Liver (tissue), 9 donors: ENCODE data around the gene MIF4GD. TPM values are rescaled to one million over a fixed set of nuclear protein-coding genes. Genes with fewer than 3 reads are reported as not detected.

ENCODE experiments used
- DNase-seq: peaks from one replicate; pipeline ENCODE4 v3.0.0-alpha.2; 2017; ENCODE audit warnings: low spot score
- H3K27ac ChIP-seq, 2 donors: one replicate each; pipeline ENCODE4 v1.7.0; 2013; ENCODE audit warnings: inconsistent platforms in 2 of 2, low read length in 2 of 2, control low read depth in 1 of 2, low read depth in 1 of 2, mild to moderate bottlenecking in 1 of 2
- H3K27me3 ChIP-seq, 4 donors: one replicate each; pipeline versions ENCODE4 v1.6.1 to v1.7.0; 2013; ENCODE audit warnings: low read length in 3 of 4, inconsistent platforms in 1 of 4, mild to moderate bottlenecking in 1 of 4, moderate library complexity in 1 of 4; ENCODE audit not compliant: control insufficient read depth in 4 of 4, insufficient read depth in 4 of 4
- H3K36me3 ChIP-seq, 4 donors: one replicate each; pipeline versions ENCODE4 v1.6.1 to v1.7.0; 2013; ENCODE audit warnings: low read length in 3 of 4, mild to moderate bottlenecking in 3 of 4, low read depth in 1 of 4, moderate library complexity in 1 of 4; ENCODE audit not compliant: control insufficient read depth in 4 of 4, insufficient read depth in 3 of 4
- H3K4me1 ChIP-seq, 4 donors: one replicate each; pipeline versions ENCODE4 v1.6.1 to v1.7.0; 2013; ENCODE audit warnings: low read length in 3 of 4, mild to moderate bottlenecking in 3 of 4, moderate library complexity in 1 of 4; ENCODE audit not compliant: control insufficient read depth in 4 of 4, insufficient read depth in 4 of 4
- H3K4me3 ChIP-seq, 3 donors: one replicate each; pipeline versions ENCODE4 v1.6.1 to v1.7.0; 2013; ENCODE audit warnings: low read length in 3 of 3, control low read depth in 1 of 3, low read depth in 1 of 3, mild to moderate bottlenecking in 1 of 3
- H3K9ac ChIP-seq, 2 donors: one replicate each; pipeline ENCODE4 v1.7.0; 2013; ENCODE audit warnings: low read length in 2 of 2, mild to moderate bottlenecking in 2 of 2, moderate library complexity in 2 of 2, control low read depth in 1 of 2, low read depth in 1 of 2
- H3K9me3 ChIP-seq, 4 donors: one replicate each; pipeline versions ENCODE4 v1.6.1 to v1.7.0; 2013; ENCODE audit warnings: low read length in 3 of 4; ENCODE audit not compliant: control insufficient read depth in 4 of 4
- ATF3 ChIP-seq: IDR thresholded peaks from 2 replicates; pipeline ENCODE4 v1.6.1; 2016; ENCODE audit warnings: antibody characterized with exemption
- CTCF ChIP-seq: fragments of 150-350 bp; IDR thresholded peaks from 2 replicates; pipeline ENCODE4 v1.5.1; 2017; ENCODE audit warnings: improper control_type of control experiment, low read depth, low read length; ENCODE audit not compliant: missing input control
- EGR1 ChIP-seq, 2 donors: IDR thresholded peaks; 2 replicates each; pipeline ENCODE4 v1.6.1; 2016 to 2018; ENCODE audit warnings: antibody characterized with exemption in 2 of 2, low read depth in 2 of 2
- FOXA1 ChIP-seq: IDR thresholded peaks from 2 replicates; pipeline ENCODE4 v1.6.1; 2016; ENCODE audit warnings: antibody characterized with exemption
- FOXA2 ChIP-seq: IDR thresholded peaks from 2 replicates; pipeline ENCODE4 v1.6.1; 2016; ENCODE audit warnings: antibody characterized with exemption
- GABPA ChIP-seq, 2 donors: IDR thresholded peaks in 1 of 2; conservative IDR thresholded peaks in 1 of 2; 2 replicates each; pipeline ENCODE4 v1.6.1; 2016; ENCODE audit warnings: antibody characterized with exemption in 2 of 2, mild to moderate bottlenecking in 1 of 2, moderate library complexity in 1 of 2
- HNF4A ChIP-seq, 2 donors: conservative IDR thresholded peaks; 2 replicates each; pipeline ENCODE4 v1.6.1; 2016; ENCODE audit warnings: antibody characterized with exemption in 2 of 2, mild to moderate bottlenecking in 2 of 2
- HNF4G ChIP-seq: IDR thresholded peaks from 2 replicates; pipeline ENCODE4 v1.6.1; 2016; ENCODE audit warnings: antibody characterized with exemption
- JUND ChIP-seq, 2 donors: IDR thresholded peaks; 2 replicates each; pipeline ENCODE4 v1.6.1; 2016; ENCODE audit warnings: antibody characterized with exemption in 2 of 2
- MAX ChIP-seq: IDR thresholded peaks from 2 replicates; pipeline ENCODE4 v1.6.1; 2016; ENCODE audit warnings: antibody characterized with exemption
- NR2F2 ChIP-seq: IDR thresholded peaks from 2 replicates; pipeline ENCODE4 v1.6.1; 2016; ENCODE audit warnings: antibody characterized with exemption
- RAD21 ChIP-seq, 2 donors: IDR thresholded peaks; 2 replicates each; pipeline ENCODE4 v1.6.1; 2016; ENCODE audit warnings: antibody characterized with exemption in 2 of 2, mild to moderate bottlenecking in 2 of 2
- REST ChIP-seq: IDR thresholded peaks from 2 replicates; pipeline ENCODE4 v1.6.1; 2016; ENCODE audit warnings: antibody characterized with exemption, mild to moderate bottlenecking
- RXRA ChIP-seq, 2 donors: IDR thresholded peaks; 2 replicates each; pipeline ENCODE4 v1.6.1; 2017 to 2018; ENCODE audit warnings: antibody characterized with exemption in 2 of 2, mild to moderate bottlenecking in 1 of 2
- SP1 ChIP-seq: IDR thresholded peaks from 2 replicates; pipeline ENCODE4 v1.6.1; 2018; ENCODE audit warnings: antibody characterized with exemption, mild to moderate bottlenecking
- TAF1 ChIP-seq: conservative IDR thresholded peaks from 2 replicates; pipeline ENCODE4 v1.6.1; 2016; ENCODE audit warnings: antibody characterized with exemption, mild to moderate bottlenecking
- ZBTB33 ChIP-seq: IDR thresholded peaks from 2 replicates; pipeline ENCODE4 v1.6.1; 2016; ENCODE audit warnings: antibody characterized with exemption
- WGBS: extraction: QIAGEN DNeasy Blood & Tissue Kit; methylation state at CpG from one replicate; pipeline ENCODE4 v1.1.7; 2013; 5-methylcytosine and 5-hydroxymethylcytosine counted together
- polyA plus RNA-seq, 2 donors: library from polyadenylated mRNA; stranded (reverse) in 1 of 2; unstranded in 1 of 2; fragments of 200-250 nt in 1 of 2; fragments of >200 nt in 1 of 2; fragmentation: Nextera tagmentation in 1 of 2; extraction: Ambion mirVana in 1 of 2; gene quantifications; one replicate each; pipeline versions ENCODE4 v1.2.1 to v1.2.3, GENCODE V29; 2013 to 2015
- total RNA-seq, 2 donors: library from RNA; depleted of rRNA; stranded (reverse); fragments of >200 nt; gene quantifications; one replicate each; pipeline ENCODE4 v1.2.3, GENCODE V29; 2014
- donor health status: healthy.
- donor health status: healthy.
- donor health status: healthy.
- donor health status: healthy.
- donor health status: healthy.

MIF4GD gene
- total and polyA plus RNA-seq, 4 donors, result 6.2 to 13.6 (median 9.7) TPM

GRCh38 chr17:75250009-75250471 is 21.0 kb downstream of the MIF4GD start:
- no peak for TF ChIP-seq SP1
- TF ChIP-seq HNF4A (conservative IDR thresholded peaks at IDR 0.05), result no peak
- TF ChIP-seq RAD21 (IDR thresholded peaks at IDR 0.05), result no peak
- no peak for TF ChIP-seq EGR1 (IDR thresholded peaks at IDR 0.05; ENCODE audit: low read depth in 2 of 2)
- TF ChIP-seq CTCF, result no peak
- no peak for TF ChIP-seq FOXA1
- no peak for TF ChIP-seq MAX
- TF ChIP-seq NR2F2, result no peak
- no peak for TF ChIP-seq ZBTB33
- TF ChIP-seq TAF1, result no peak
- TF ChIP-seq HNF4G, result no peak
- TF ChIP-seq REST, result no peak
- no peak for TF ChIP-seq ATF3
- no peak for TF ChIP-seq FOXA2
- TF ChIP-seq GABPA (IDR thresholded peaks at IDR 0.05 in 1 of 2, conservative IDR thresholded peaks at IDR 0.05 in 1 of 2), result no peak
- TF ChIP-seq JUND (IDR thresholded peaks at IDR 0.05), result no peak
- no peak for TF ChIP-seq RXRA (IDR thresholded peaks at IDR 0.05)
- Histone ChIP-seq H3K36me3 (peaks cover under 1 to 16% (median 9%) of the 10 kb centered on the region in 4 donors), H3K4me1 (peaks cover 0 to 4% (median 0%) of the 10 kb centered on the region in 4 donors), H3K9me3 (no peaks in the 10 kb centered on the region), H3K9ac (no peak overlapping the region), H3K4me3 (no peak overlapping the region), H3K27ac (no peak overlapping the region), H3K27me3 (no peaks in the 10 kb centered on the region)
- WGBS, result 72% methylated on average over 11 of the region's 11 CpGs
- no peak for DNase-seq
